ENCODE measurements around the gene PHTF2. TPM values are rescaled to one million over a fixed set of nuclear protein-coding genes. Genes with fewer than 3 reads are reported as not detected.

The PHTF2 gene
- total RNA-seq, 1 donor from 2014 or later = 38.6 TPM

- Histone ChIP-seq H3K36me3 (no peaks in the 10 kb centered on the region), H4K20me1 (ENCODE audit: low read depth) (no peaks in the 10 kb centered on the region), H3K4me2 (no peak overlapping the region), H3K27ac (no peak overlapping the region), H3K9ac (no peak overlapping the region), H3K79me2 (ENCODE audit: low read depth) (peaks cover 84% of the 10 kb centered on the region), H2AFZ (replicated peaks) (no peak overlapping the region), H3K27me3 (no peaks in the 10 kb centered on the region), H3F3A (ENCODE audit: low read depth) (peaks cover 17% of the 10 kb centered on the region), H3K4me1 (peaks cover 5% of the 10 kb centered on the region), H3K9me3 (ENCODE audit: low read depth) (peaks cover 8% of the 10 kb centered on the region), H3K4me3 (no peak overlapping the region)
- peaks cover 18% of the 10 kb centered on the region for H3K36me3 Mint-ChIP-seq
- TF ChIP-seq EZH2phosphoT487 (IDR thresholded peaks at IDR 0.05) (no peak), CTCF (IDR thresholded peaks at IDR 0.05) (no peak), EZH2 (IDR thresholded peaks at IDR 0.05) (no peak)
- no peak overlapping the region for H3K27ac Mint-ChIP-seq
- H3K9me3 Mint-ChIP-seq = peaks cover 35% of the 10 kb centered on the region
- H3K4me3 Mint-ChIP-seq = no peak overlapping the region
- peaks cover 12% of the 10 kb centered on the region for H3K4me1 Mint-ChIP-seq
- DNase-seq (ENCODE audit: low spot score) = no peak
- H3K27me3 Mint-ChIP-seq (ENCODE audit: insufficient read depth, low read depth) = no peaks in the 10 kb centered on the region
Measured at GRCh38 chr7:77802557-77803405, 4.2 kb downstream of the PHTF2 start.

GRCh38 chr7:77806425-77806824, 7.9 kb downstream of the PHTF2 start:
- no peak overlapping the region for H3K4me3 ChIP-seq
- no peaks in the 10 kb centered on the region for H4K20me1 ChIP-seq (ENCODE audit: low read depth)
- Mint-ChIP-seq H3K36me3 (peaks cover 25% of the 10 kb centered on the region), H3K27ac (no peak overlapping the region), H3K4me3 (no peak overlapping the region), H3K27me3 (ENCODE audit: insufficient read depth, low read depth) (no peaks in the 10 kb centered on the region), H3K9me3 (peaks cover 49% of the 10 kb centered on the region), H3K4me1 (no peaks in the 10 kb centered on the region)
- H3K27me3 ChIP-seq = no peaks in the 10 kb centered on the region
- H3F3A ChIP-seq (ENCODE audit: low read depth) = no peaks in the 10 kb centered on the region
- no peak overlapping the region for H3K4me2 ChIP-seq
- H3K9ac ChIP-seq = no peak overlapping the region
- no peaks in the 10 kb centered on the region for H3K36me3 ChIP-seq
- TF ChIP-seq EZH2phosphoT487 (IDR thresholded peaks at IDR 0.05) (no peak), CTCF (IDR thresholded peaks at IDR 0.05) (no peak), EZH2 (IDR thresholded peaks at IDR 0.05) (no peak)
- no peak overlapping the region for H2AFZ ChIP-seq (replicated peaks)
- H3K4me1 ChIP-seq = no peaks in the 10 kb centered on the region
- peaks cover 96% of the 10 kb centered on the region for H3K79me2 ChIP-seq (ENCODE audit: low read depth)
- H3K9me3 ChIP-seq (ENCODE audit: low read depth) = peaks cover 8% of the 10 kb centered on the region
- DNase-seq (ENCODE audit: low spot score) = no peak
- H3K27ac ChIP-seq = no peak overlapping the region

GRCh38 chr7:77808517-77808916, 9.9 kb downstream of the PHTF2 start:
- Mint-ChIP-seq H3K27me3 (ENCODE audit: insufficient read depth, low read depth) (no peaks in the 10 kb centered on the region), H3K27ac (no peak overlapping the region), H3K9me3 (peaks cover 51% of the 10 kb centered on the region), H3K36me3 (peaks cover 33% of the 10 kb centered on the region), H3K4me1 (no peaks in the 10 kb centered on the region), H3K4me3 (no peak overlapping the region)
- Histone ChIP-seq H3K79me2 (ENCODE audit: low read depth) (peaks cover 91% of the 10 kb centered on the region), H3K4me1 (no peaks in the 10 kb centered on the region), H4K20me1 (ENCODE audit: low read depth) (no peaks in the 10 kb centered on the region), H3K36me3 (no peaks in the 10 kb centered on the region), H3K9ac (no peak overlapping the region), H2AFZ (replicated peaks) (no peak overlapping the region), H3K27ac (no peak overlapping the region), H3F3A (ENCODE audit: low read depth) (no peaks in the 10 kb centered on the region), H3K27me3 (no peaks in the 10 kb centered on the region), H3K4me2 (no peak overlapping the region), H3K9me3 (ENCODE audit: low read depth) (peaks cover 8% of the 10 kb centered on the region), H3K4me3 (no peak overlapping the region)
- no peak for DNase-seq (ENCODE audit: low spot score)
- TF ChIP-seq EZH2phosphoT487 (IDR thresholded peaks at IDR 0.05) (no peak), EZH2 (IDR thresholded peaks at IDR 0.05) (no peak), CTCF (IDR thresholded peaks at IDR 0.05) (no peak)
